ENCODE results near the gene TMC3. TPM values are rescaled to one million over a fixed set of nuclear protein-coding genes. Genes with fewer than 3 reads are reported as not detected.
A peak's percentile ranks its signal among the peaks of the same experiment; 100 is the strongest.

Gene TMC3
- total and polyA plus RNA-seq, 10 of the 15 experiments (the other 5 are each of a cell fraction or from before 2014, with no cell fraction given) = 0.03 to 0.04 (median 0.04) TPM; not detected in 7

DNA sequence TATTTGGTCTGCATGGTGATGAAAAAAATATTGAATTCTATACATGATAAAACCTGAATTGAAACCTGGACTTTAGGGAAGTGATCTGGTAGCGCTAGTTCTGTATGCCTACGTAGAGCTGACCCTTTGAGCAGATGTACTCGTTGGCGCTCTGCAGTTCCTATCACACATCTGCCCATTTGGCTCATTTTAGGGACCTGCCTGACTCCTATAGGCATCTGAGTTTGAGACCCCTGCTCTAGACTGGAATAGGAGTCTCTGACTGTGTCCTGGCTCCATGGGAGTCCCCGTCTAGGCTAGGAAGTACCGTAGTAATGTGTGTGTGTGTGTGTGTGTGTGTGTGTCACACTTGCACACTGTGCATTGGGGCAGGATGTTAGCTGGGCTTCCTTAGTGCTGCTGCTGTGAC is 71.3 kb downstream of the TMC3 start:
- H3K4me1 ChIP-seq (ENCODE audit: control insufficient read depth, insufficient read depth, low read length) = peaks cover 48% of the 10 kb centered on the region
- ATAC-seq (peak; percentile 40), FAIRE-seq (no peak), DNase-seq (ENCODE audit: low read depth, low spot score) (no peak)
- BruUV-seq (replicated peaks) = no TSS peak
- no peaks in the 10 kb centered on the region for H4K20me1 ChIP-seq (ENCODE audit: control insufficient read depth, insufficient read depth)
- whole genome bisulfite sequencing (ENCODE audit: insufficient coverage, insufficient replicate concordance, low lambda C conversion rate, missing lambda C conversion rate) = 84% methylated on average over 6 of the region's 6 CpGs
- peak overlapping the region; percentile 99 for H3K27ac ChIP-seq (ENCODE audit: control insufficient read depth, insufficient read depth)
- ChIA-PET POLR2A (interaction anchor here (0.6 to 7.0 kb wide), 6 partner anchors 9 to 177 kb away, joined by 3 to 103 read pairs (median 17); partner anchors contain the start of gene STARD5), RAD21 (ENCODE audit: unreplicated experiment) (interaction anchor here (0.6 to 5.6 kb wide), 10 partner anchors 9 to 283 kb away, joined by 4 to 83 read pairs (median 9); no protein-coding TSS in a partner anchor), SMC1A (ENCODE audit: uncharacterized antibody, unreplicated experiment) (interaction anchor here (0.9 to 5.3 kb wide), 9 partner anchors 8 to 34 kb away, joined by 3 to 107 read pairs (median 13); partner anchors contain the start of gene STARD5), CTCF (interaction anchor here (0.6 to 4.8 kb wide), 9 partner anchors 9 to 302 kb away, joined by 3 to 50 read pairs (median 12); partner anchors contain the start of gene TLNRD1)
- H3K79me2 ChIP-seq (ENCODE audit: control insufficient read depth, insufficient read depth, low read length) = peaks cover 73% of the 10 kb centered on the region
- H3K4me2 ChIP-seq (ENCODE audit: control insufficient read depth, insufficient read depth) = peak overlapping the region; percentile 91
- H3K27me3 ChIP-seq (replicated peaks in 1 of 2; ENCODE audit: control insufficient read depth in 2 of 2, insufficient read depth in 2 of 2, low read length in 1 of 2) = no peaks in the 10 kb centered on the region
- peak overlapping the region; percentile 62 for H3K4me3 ChIP-seq
- in situ Hi-C loops (cut with MboI) = no loop called here
- H2AFZ ChIP-seq (ENCODE audit: control insufficient read depth, low read depth, low read length) = no peak overlapping the region
- peak overlapping the region; percentile 67 for H3K9ac ChIP-seq (ENCODE audit: control insufficient read depth, insufficient read depth, low read length)
- intact Hi-C loops (cut with micrococcal nuclease; ENCODE audit: unreplicated experiment) = no loop called here
- peaks cover 25 to 45% of the 10 kb centered on the region in 2 experiments for H3K36me3 ChIP-seq (ENCODE audit: control insufficient read depth in 2 of 2, insufficient read depth in 2 of 2, low read length in 1 of 2)
- TF ChIP-seq, protein P1, sequence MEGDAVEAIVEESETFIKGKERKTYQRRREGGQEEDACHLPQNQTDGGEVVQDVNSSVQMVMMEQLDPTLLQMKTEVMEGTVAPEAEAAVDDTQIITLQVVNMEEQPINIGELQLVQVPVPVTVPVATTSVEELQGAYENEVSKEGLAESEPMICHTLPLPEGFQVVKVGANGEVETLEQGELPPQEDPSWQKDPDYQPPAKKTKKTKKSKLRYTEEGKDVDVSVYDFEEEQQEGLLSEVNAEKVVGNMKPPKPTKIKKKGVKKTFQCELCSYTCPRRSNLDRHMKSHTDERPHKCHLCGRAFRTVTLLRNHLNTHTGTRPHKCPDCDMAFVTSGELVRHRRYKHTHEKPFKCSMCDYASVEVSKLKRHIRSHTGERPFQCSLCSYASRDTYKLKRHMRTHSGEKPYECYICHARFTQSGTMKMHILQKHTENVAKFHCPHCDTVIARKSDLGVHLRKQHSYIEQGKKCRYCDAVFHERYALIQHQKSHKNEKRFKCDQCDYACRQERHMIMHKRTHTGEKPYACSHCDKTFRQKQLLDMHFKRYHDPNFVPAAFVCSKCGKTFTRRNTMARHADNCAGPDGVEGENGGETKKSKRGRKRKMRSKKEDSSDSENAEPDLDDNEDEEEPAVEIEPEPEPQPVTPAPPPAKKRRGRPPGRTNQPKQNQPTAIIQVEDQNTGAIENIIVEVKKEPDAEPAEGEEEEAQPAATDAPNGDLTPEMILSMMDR (IDR thresholded peaks at IDR 0.05 in 2 of 3, conservative IDR thresholded peaks at IDR 0.05 in 1 of 3; ENCODE audit: control insufficient read depth in 2 of 3, extremely low read depth in 1 of 3, insufficient read depth in 1 of 3, low read depth in 3 of 3, low read length in 3 of 3) = no peak
- TF ChIP-seq EP300 (IDR thresholded peaks at IDR 0.05; ENCODE audit: borderline replicate concordance in 1 of 2, control insufficient read depth in 1 of 2, low read depth in 2 of 2, low read length in 2 of 2) (0 out of 4 replicates have a peak, but pooled peaks of 1 of the 2 experiments have one; percentile 16), SPI1 (IDR thresholded peaks at IDR 0.05; ENCODE audit: borderline replicate concordance, insufficient read depth, low read depth, low read length) (peak; percentile 82; the same call in 1 of the 2 replicates), CBFB (IDR thresholded peaks at IDR 0.05; ENCODE audit: low read depth) (no peak), CREM (IDR thresholded peaks at IDR 0.05; ENCODE audit: low read depth) (peak; percentile 19; the same call in 1 of the 2 replicates)
- TF ChIP-seq, protein P2, sequence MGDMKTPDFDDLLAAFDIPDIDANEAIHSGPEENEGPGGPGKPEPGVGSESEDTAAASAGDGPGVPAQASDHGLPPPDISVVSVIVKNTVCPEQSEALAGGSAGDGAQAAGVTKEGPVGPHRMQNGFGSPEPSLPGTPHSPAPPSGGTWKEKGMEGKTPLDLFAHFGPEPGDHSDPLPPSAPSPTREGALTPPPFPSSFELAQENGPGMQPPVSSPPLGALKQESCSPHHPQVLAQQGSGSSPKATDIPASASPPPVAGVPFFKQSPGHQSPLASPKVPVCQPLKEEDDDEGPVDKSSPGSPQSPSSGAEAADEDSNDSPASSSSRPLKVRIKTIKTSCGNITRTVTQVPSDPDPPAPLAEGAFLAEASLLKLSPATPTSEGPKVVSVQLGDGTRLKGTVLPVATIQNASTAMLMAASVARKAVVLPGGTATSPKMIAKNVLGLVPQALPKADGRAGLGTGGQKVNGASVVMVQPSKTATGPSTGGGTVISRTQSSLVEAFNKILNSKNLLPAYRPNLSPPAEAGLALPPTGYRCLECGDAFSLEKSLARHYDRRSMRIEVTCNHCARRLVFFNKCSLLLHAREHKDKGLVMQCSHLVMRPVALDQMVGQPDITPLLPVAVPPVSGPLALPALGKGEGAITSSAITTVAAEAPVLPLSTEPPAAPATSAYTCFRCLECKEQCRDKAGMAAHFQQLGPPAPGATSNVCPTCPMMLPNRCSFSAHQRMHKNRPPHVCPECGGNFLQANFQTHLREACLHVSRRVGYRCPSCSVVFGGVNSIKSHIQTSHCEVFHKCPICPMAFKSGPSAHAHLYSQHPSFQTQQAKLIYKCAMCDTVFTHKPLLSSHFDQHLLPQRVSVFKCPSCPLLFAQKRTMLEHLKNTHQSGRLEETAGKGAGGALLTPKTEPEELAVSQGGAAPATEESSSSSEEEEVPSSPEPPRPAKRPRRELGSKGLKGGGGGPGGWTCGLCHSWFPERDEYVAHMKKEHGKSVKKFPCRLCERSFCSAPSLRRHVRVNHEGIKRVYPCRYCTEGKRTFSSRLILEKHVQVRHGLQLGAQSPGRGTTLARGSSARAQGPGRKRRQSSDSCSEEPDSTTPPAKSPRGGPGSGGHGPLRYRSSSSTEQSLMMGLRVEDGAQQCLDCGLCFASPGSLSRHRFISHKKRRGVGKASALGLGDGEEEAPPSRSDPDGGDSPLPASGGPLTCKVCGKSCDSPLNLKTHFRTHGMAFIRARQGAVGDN (IDR thresholded peaks at IDR 0.05) = peak; percentile 55; the same call in 1 of the 2 replicates
- no peaks in the 10 kb centered on the region for H3K9me3 ChIP-seq (replicated peaks; ENCODE audit: control insufficient read depth, insufficient read depth, low read length)
